ENCODE results near the gene VWA3B.

The VWA3B gene

GRCh38 chr2:98191883-98192282 lies 104.9 kb downstream of the VWA3B start:
- H3K27me3 Mint-ChIP-seq = peaks cover 6% of the 10 kb centered on the region
- DNase-seq = no peak
- no peaks in the 10 kb centered on the region for H3K36me3 Mint-ChIP-seq (ENCODE audit: low read depth)
- no peak overlapping the region for H3K4me3 Mint-ChIP-seq
- H3K9me3 Mint-ChIP-seq = no peaks in the 10 kb centered on the region
- no peaks in the 10 kb centered on the region for H3K4me1 Mint-ChIP-seq (ENCODE audit: low read depth)
- H3K27ac Mint-ChIP-seq = no peak overlapping the region

GRCh38 chr2:98201576-98201975 lies 114.6 kb downstream of the VWA3B start:
- Mint-ChIP-seq H3K36me3 (ENCODE audit: low read depth) (no peaks in the 10 kb centered on the region), H3K27ac (no peak overlapping the region), H3K4me1 (ENCODE audit: low read depth) (peaks cover 4% of the 10 kb centered on the region), H3K4me3 (no peak overlapping the region), H3K9me3 (no peaks in the 10 kb centered on the region), H3K27me3 (peaks cover 17% of the 10 kb centered on the region)
- DNase-seq = no peak

GRCh38 chr2:98205889-98206288 lies 118.9 kb downstream of the VWA3B start:
- no peak for DNase-seq
- Mint-ChIP-seq H3K9me3 (no peaks in the 10 kb centered on the region), H3K4me1 (ENCODE audit: low read depth) (peaks cover 4% of the 10 kb centered on the region), H3K27ac (no peak overlapping the region), H3K27me3 (peaks cover 31% of the 10 kb centered on the region), H3K36me3 (ENCODE audit: low read depth) (no peaks in the 10 kb centered on the region), H3K4me3 (no peak overlapping the region)

- Mint-ChIP-seq H3K4me1 (ENCODE audit: low read depth) (no peaks in the 10 kb centered on the region), H3K4me3 (no peak overlapping the region), H3K9me3 (no peaks in the 10 kb centered on the region), H3K27ac (no peak overlapping the region), H3K27me3 (peaks cover 64% of the 10 kb centered on the region), H3K36me3 (ENCODE audit: low read depth) (no peaks in the 10 kb centered on the region)
- DNase-seq = no peak
These were observed 125.4 kb downstream of the VWA3B start for GRCh38 chr2:98212092-98213000.

GRCh38 chr2:98216616-98217015 lies 129.6 kb downstream of the VWA3B start:
- Mint-ChIP-seq H3K9me3 (peaks cover 12% of the 10 kb centered on the region), H3K36me3 (ENCODE audit: low read depth) (no peaks in the 10 kb centered on the region), H3K4me1 (ENCODE audit: low read depth) (no peaks in the 10 kb centered on the region), H3K27ac (no peak overlapping the region), H3K27me3 (peaks cover 71% of the 10 kb centered on the region), H3K4me3 (no peak overlapping the region)
- DNase-seq = no peak

GRCh38 chr2:98219152-98219551 lies 132.2 kb downstream of the VWA3B start:
- no peak overlapping the region for H3K4me3 Mint-ChIP-seq
- peaks cover 56% of the 10 kb centered on the region for H3K27me3 Mint-ChIP-seq
- H3K27ac Mint-ChIP-seq = no peak overlapping the region
- peaks cover 13% of the 10 kb centered on the region for H3K9me3 Mint-ChIP-seq
- no peak for DNase-seq
- no peaks in the 10 kb centered on the region for H3K36me3 Mint-ChIP-seq (ENCODE audit: low read depth)
- H3K4me1 Mint-ChIP-seq (ENCODE audit: low read depth) = no peaks in the 10 kb centered on the region

GRCh38 chr2:98233941-98234340 lies 147.0 kb downstream of the VWA3B start:
- H3K36me3 Mint-ChIP-seq (ENCODE audit: low read depth) = no peaks in the 10 kb centered on the region

GRCh38 chr2:98234776-98235175 lies 147.8 kb downstream of the VWA3B start:
- H3K27ac Mint-ChIP-seq = no peak overlapping the region
- H3K4me1 Mint-ChIP-seq (ENCODE audit: low read depth) = no peaks in the 10 kb centered on the region
- H3K9me3 Mint-ChIP-seq = no peaks in the 10 kb centered on the region
- no peaks in the 10 kb centered on the region for H3K36me3 Mint-ChIP-seq (ENCODE audit: low read depth)
- H3K27me3 Mint-ChIP-seq = peaks cover 27% of the 10 kb centered on the region
- H3K4me3 Mint-ChIP-seq = no peak overlapping the region
- no peak for DNase-seq

More at GRCh38 chr2:98233941-98234340, 147.0 kb downstream of the VWA3B start:
- Mint-ChIP-seq H3K27ac (no peak overlapping the region), H3K4me1 (ENCODE audit: low read depth) (no peaks in the 10 kb centered on the region), H3K4me3 (no peak overlapping the region), H3K9me3 (no peaks in the 10 kb centered on the region), H3K27me3 (peaks cover 23% of the 10 kb centered on the region)
- no peak for DNase-seq

- H3K4me1 Mint-ChIP-seq (ENCODE audit: low read depth) = no peaks in the 10 kb centered on the region
- H3K27ac Mint-ChIP-seq = no peak overlapping the region
- no peaks in the 10 kb centered on the region for H3K9me3 Mint-ChIP-seq
- no peak overlapping the region for H3K4me3 Mint-ChIP-seq
- peaks cover 38% of the 10 kb centered on the region for H3K27me3 Mint-ChIP-seq
- no peaks in the 10 kb centered on the region for H3K36me3 Mint-ChIP-seq (ENCODE audit: low read depth)
- DNase-seq = no peak
These were observed 150.0 kb downstream of the VWA3B start for GRCh38 chr2:98236935-98237334.

- Mint-ChIP-seq H3K27me3 (peaks cover 38% of the 10 kb centered on the region), H3K4me3 (no peak overlapping the region), H3K36me3 (ENCODE audit: low read depth) (no peaks in the 10 kb centered on the region), H3K27ac (no peak overlapping the region), H3K4me1 (ENCODE audit: low read depth) (no peaks in the 10 kb centered on the region), H3K9me3 (no peaks in the 10 kb centered on the region)
- no peak for DNase-seq
These were observed 153.9 kb downstream of the VWA3B start for GRCh38 chr2:98240786-98241398.

GRCh38 chr2:98241592-98241991 lies 154.6 kb downstream of the VWA3B start:
- no peak for DNase-seq
- no peak overlapping the region for H3K27ac Mint-ChIP-seq
- no peak overlapping the region for H3K4me3 Mint-ChIP-seq
- no peaks in the 10 kb centered on the region for H3K36me3 Mint-ChIP-seq (ENCODE audit: low read depth)
- H3K9me3 Mint-ChIP-seq = no peaks in the 10 kb centered on the region
- peaks cover 33% of the 10 kb centered on the region for H3K27me3 Mint-ChIP-seq
- H3K4me1 Mint-ChIP-seq (ENCODE audit: low read depth) = no peaks in the 10 kb centered on the region

- no peak for DNase-seq
- H3K9me3 Mint-ChIP-seq = no peaks in the 10 kb centered on the region
- H3K36me3 Mint-ChIP-seq (ENCODE audit: low read depth) = no peaks in the 10 kb centered on the region
- peaks cover 32% of the 10 kb centered on the region for H3K27me3 Mint-ChIP-seq
- no peak overlapping the region for H3K4me3 Mint-ChIP-seq
- no peak overlapping the region for H3K27ac Mint-ChIP-seq
- H3K4me1 Mint-ChIP-seq (ENCODE audit: low read depth) = no peaks in the 10 kb centered on the region
These were observed 155.0 kb downstream of the VWA3B start for GRCh38 chr2:98242003-98242402.

- Mint-ChIP-seq H3K36me3 (ENCODE audit: low read depth) (no peaks in the 10 kb centered on the region), H3K9me3 (peaks cover 14% of the 10 kb centered on the region), H3K27me3 (peaks cover 27% of the 10 kb centered on the region), H3K27ac (no peak overlapping the region), H3K4me3 (no peak overlapping the region), H3K4me1 (ENCODE audit: low read depth) (no peaks in the 10 kb centered on the region)
- no peak for DNase-seq
These were observed 158.5 kb downstream of the VWA3B start for GRCh38 chr2:98245491-98245890.

- H3K36me3 Mint-ChIP-seq (ENCODE audit: low read depth) = no peaks in the 10 kb centered on the region
- no peak overlapping the region for H3K4me3 Mint-ChIP-seq
- no peaks in the 10 kb centered on the region for H3K4me1 Mint-ChIP-seq (ENCODE audit: low read depth)
- peaks cover 26% of the 10 kb centered on the region for H3K27me3 Mint-ChIP-seq
- no peak for DNase-seq
- H3K9me3 Mint-ChIP-seq = peaks cover 14% of the 10 kb centered on the region
- H3K27ac Mint-ChIP-seq = no peak overlapping the region
These were observed 160.4 kb downstream of the VWA3B start for GRCh38 chr2:98247383-98247782.

GRCh38 chr2:98252038-98252773 lies 165.2 kb downstream of the VWA3B start:
- Mint-ChIP-seq H3K9me3 (peaks cover 13% of the 10 kb centered on the region), H3K4me1 (ENCODE audit: low read depth) (no peaks in the 10 kb centered on the region), H3K36me3 (ENCODE audit: low read depth) (no peaks in the 10 kb centered on the region), H3K27me3 (peaks cover 30% of the 10 kb centered on the region), H3K27ac (no peak overlapping the region), H3K4me3 (no peak overlapping the region)
- no peak for DNase-seq
